BLaER1 treated with 17β-estradiol and CSF1 and Interleukin-3, amounts not matched to agents 10 nM and 100 nM (cell line): Measurements from ENCODE around the gene PGAM1.

Source experiments
- H3K27ac ChIP-seq, 11 experiments: shearing (Covaris generic); formaldehyde crosslinking; 2 replicates each; pipeline ENCODE4 v1.8.1; 2022
- H3K27me3 ChIP-seq, 11 experiments: shearing (Covaris generic); formaldehyde crosslinking; 2 replicates each; pipeline ENCODE4 v1.8.1; 2022
- H3K36me3 ChIP-seq, 11 experiments: shearing (Covaris generic); formaldehyde crosslinking; 2 replicates each; pipeline ENCODE4 v1.8.1; 2022
- H3K4me1 ChIP-seq, 10 experiments: shearing (Covaris generic); formaldehyde crosslinking; 2 replicates each; pipeline ENCODE4 v1.8.1; 2022
- H3K4me2 ChIP-seq, 11 experiments: shearing (Covaris generic); formaldehyde crosslinking; 2 replicates each; pipeline ENCODE4 v1.8.1; 2022
- H3K4me3 ChIP-seq, 10 experiments: shearing (Covaris generic); formaldehyde crosslinking; 2 replicates each; pipeline ENCODE4 v1.8.1; 2022
- H3K9ac ChIP-seq, 11 experiments: shearing (Covaris generic); formaldehyde crosslinking; 2 replicates each; pipeline ENCODE4 v1.8.1; 2022
- H3K9me3 ChIP-seq, 11 experiments: shearing (Covaris generic); formaldehyde crosslinking; replicated peaks in 1 of 11; 2 replicates each; pipeline ENCODE4 v1.8.1; 2022
- H4K20me1 ChIP-seq, 11 experiments: shearing (Covaris generic); formaldehyde crosslinking; 2 replicates each; pipeline ENCODE4 v1.8.1; 2022
- Cebpa-rat ChIP-seq, 11 experiments: shearing (Covaris generic); IDR thresholded peaks; 2 replicates each; pipeline ENCODE4 v1.8.1; 2022

Gene PGAM1

DNA sequence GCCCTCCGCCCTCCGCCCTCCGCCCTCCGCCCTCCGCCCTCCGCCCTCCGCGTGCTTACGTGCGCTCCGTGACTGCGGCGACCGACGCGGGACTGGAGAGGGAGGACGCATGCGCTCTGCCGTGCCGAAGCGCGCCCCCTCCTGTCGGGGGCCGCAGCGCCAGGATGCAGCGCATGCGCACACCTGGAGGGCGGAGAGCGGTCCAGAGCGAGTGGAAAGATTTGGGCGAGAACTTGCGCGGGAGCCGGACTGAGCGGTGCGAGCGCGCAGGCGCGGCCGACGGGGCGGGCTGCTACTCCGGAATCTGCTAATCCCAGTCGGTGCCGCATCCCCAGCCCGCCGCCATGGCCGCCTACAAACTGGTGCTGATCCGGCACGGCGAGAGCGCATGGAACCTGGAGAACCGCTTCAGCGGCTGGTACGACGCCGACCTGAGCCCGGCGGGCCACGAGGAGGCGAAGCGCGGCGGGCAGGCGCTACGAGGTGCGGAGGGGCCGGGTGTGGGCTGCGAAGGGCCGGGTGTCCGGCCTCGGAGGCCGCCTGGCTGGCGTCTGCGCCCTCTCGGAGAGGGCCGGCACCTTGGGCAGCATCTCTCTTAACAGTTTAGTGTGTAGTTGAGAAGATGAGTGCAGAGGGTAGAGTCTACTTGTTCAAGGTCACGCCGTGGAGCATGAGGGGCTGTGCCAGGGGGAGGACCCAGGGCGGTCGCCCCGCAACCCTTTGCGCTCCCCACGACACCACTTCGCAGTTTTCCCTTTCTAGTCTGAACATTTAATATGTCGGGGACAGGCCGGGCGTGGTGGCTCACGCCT, at the start of gene PGAM1:
Gene PGAM1 (plus strand): TSS at position 228 of the 812 bp plus-strand sequence. CDS start 117 bp downstream, at position 345.
- H3K4me3 ChIP-seq = peak within 1 kb of the TSS; percentile 82 to 100 (median 92)
- peaks cover 30 to 45% (median 44%) of the 10 kb centered on the region in 11 experiments for H3K36me3 ChIP-seq

GRCh38 chr10:97376413-97376812, 49.6 kb upstream of the PGAM1 start:
- peak overlapping the region in 9 of 11 experiments; percentile 28 to 83 (median 68); a peak in 16 of 22 replicates for H3K4me2 ChIP-seq
- peak in 8 of 11 experiments; percentile 25 to 74 (median 62); a peak in 12 of 22 replicates for TF ChIP-seq Cebpa-rat (IDR thresholded peaks at IDR 0.05)
- peak overlapping the region in 10 of 11 experiments; percentile 3 to 73 (median 50); a peak in 14 of 22 replicates for H3K9ac ChIP-seq

More for the DNA sequence above, at the start of gene PGAM1:
- H4K20me1 ChIP-seq = peaks cover 28 to 47% (median 42%) of the 10 kb centered on the region in 11 experiments; a peak in 21 of 22 replicates
- H3K27ac ChIP-seq = peak within 1 kb of the TSS; percentile 81 to 96 (median 93)
- H3K4me1 ChIP-seq = peaks cover 43 to 79% (median 71%) of the 10 kb centered on the region in 10 experiments
- peak within 1 kb of the TSS; percentile 89 to 97 (median 94) for H3K9ac ChIP-seq
- H3K4me2 ChIP-seq = peak within 1 kb of the TSS; percentile 87 to 100 (median 98)
- no peaks in the 10 kb centered on the region for H3K27me3 ChIP-seq
- no peak for TF ChIP-seq Cebpa-rat (IDR thresholded peaks at IDR 0.05)
- no peaks in the 10 kb centered on the region; a peak in 1 of 22 replicates for H3K9me3 ChIP-seq

DNA sequence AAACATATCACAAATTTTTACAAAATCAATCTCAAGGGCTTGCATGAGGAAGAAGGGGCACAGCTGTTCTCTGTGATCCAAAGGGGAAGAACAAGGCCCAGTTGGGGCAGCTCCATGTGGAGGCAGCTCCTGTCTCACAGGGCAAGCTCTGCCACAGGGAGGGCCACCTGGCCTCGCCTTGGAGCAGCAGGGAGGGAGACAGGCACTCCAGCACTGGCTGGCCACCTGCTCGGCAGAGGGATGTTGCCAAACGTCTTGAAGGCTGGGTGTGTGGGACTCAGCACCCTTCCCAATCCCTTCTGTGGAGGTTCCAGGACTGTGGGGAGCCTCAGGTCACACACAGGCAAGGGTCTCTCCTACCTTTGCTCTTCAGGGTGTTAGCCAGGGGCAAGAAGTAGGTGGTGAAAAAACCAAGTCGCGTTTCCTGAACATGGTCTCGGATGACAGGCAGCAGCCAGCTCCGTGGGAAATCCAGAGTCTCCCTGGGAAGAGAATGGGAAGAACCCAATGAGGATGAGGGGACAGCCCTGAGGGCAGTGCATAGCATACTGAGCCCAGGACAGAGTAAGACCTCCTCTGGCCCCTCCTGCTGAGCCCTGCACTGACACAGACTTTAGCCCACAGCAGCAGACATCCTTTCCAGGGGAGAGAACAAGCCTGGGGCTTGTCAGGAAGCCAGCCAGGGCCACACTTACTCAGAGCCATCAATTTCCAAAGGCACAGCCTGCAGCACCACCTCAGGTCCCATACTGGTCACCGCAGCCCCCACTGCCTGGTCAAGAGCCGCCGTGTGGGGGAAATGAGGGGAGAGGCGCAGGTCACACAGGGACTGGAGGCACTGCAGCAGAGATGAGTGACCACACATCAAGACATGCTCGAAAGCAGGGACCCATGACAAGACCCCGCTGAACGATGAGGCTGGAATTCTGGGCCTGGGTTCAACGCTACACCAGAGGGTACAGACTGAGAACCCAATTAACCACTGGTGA, 46.8 kb upstream of the PGAM1 start:
- H3K9ac ChIP-seq = peak overlapping the region in 5 of 11 experiments; percentile 27 to 56 (median 41); a peak in 9 of 22 replicates

More at GRCh38 chr10:97376413-97376812, 49.6 kb upstream of the PGAM1 start:
- no peak overlapping the region for H3K4me3 ChIP-seq
- H3K27ac ChIP-seq = peak overlapping the region; percentile 16 to 100 (median 77); a peak in 20 of 22 replicates
- no peaks in the 10 kb centered on the region for H3K9me3 ChIP-seq
- H3K27me3 ChIP-seq = no peaks in the 10 kb centered on the region
- H4K20me1 ChIP-seq = peaks cover 0 to 16% (median 0%) of the 10 kb centered on the region in 11 experiments; a peak in 2 of 22 replicates
- H3K4me1 ChIP-seq = peaks cover 18 to 100% (median 71%) of the 10 kb centered on the region in 10 experiments
- H3K36me3 ChIP-seq = peaks cover 52 to 100% (median 99%) of the 10 kb centered on the region in 11 experiments

DNA sequence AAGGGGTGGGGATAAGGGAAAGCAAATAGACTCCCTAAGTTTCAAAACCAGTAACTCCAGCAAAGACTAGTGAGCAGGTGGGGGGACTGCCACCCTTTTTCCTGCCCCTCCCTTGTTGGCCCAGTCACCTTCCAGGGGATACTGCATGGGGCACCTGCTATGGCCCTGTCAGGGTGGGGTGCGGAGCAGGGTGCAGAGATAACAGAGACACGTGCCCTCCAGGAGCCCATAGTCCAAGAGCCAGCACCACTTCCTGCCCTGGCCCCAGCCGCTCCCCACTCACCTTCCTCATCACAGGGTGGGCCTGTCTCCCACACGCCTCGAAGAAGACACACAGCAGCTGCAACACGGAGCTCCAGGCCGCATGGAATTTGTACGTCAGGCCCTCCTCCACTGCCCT, 45.5 kb upstream of the PGAM1 start:
- Histone ChIP-seq H3K4me2 (peak overlapping the region in 1 of 11 experiments; percentile 47; a peak in 2 of 22 replicates), H4K20me1 (peaks cover 0 to 37% (median 0%) of the 10 kb centered on the region in 11 experiments; a peak in 3 of 22 replicates), H3K4me3 (no peak overlapping the region), H3K27ac (peak overlapping the region in 8 of 11 experiments; percentile 26 to 99 (median 51); a peak in 8 of 22 replicates), H3K9me3 (no peaks in the 10 kb centered on the region), H3K4me1 (peaks cover 0 to 64% (median 31%) of the 10 kb centered on the region in 10 experiments; a peak in 17 of 20 replicates), H3K36me3 (peaks cover 80 to 100% (median 100%) of the 10 kb centered on the region in 11 experiments), H3K9ac (peak overlapping the region in 5 of 11 experiments; percentile 8 to 56 (median 41); a peak in 5 of 22 replicates), H3K27me3 (no peaks in the 10 kb centered on the region)
- no peak for TF ChIP-seq Cebpa-rat (IDR thresholded peaks at IDR 0.05)

More for the DNA sequence above, 46.8 kb upstream of the PGAM1 start:
- H3K27me3 ChIP-seq = no peaks in the 10 kb centered on the region
- TF ChIP-seq Cebpa-rat (IDR thresholded peaks at IDR 0.05) = no peak
- peak overlapping the region in 10 of 11 experiments; percentile 26 to 99 (median 48); a peak in 18 of 22 replicates for H3K27ac ChIP-seq
- peaks cover 0 to 77% (median 43%) of the 10 kb centered on the region in 10 experiments; a peak in 17 of 20 replicates for H3K4me1 ChIP-seq
- H3K4me3 ChIP-seq = no peak overlapping the region
- H4K20me1 ChIP-seq = peaks cover 0 to 32% (median 0%) of the 10 kb centered on the region in 11 experiments; a peak in 3 of 22 replicates
- H3K36me3 ChIP-seq = peaks cover 67 to 100% (median 98%) of the 10 kb centered on the region in 11 experiments
- H3K9me3 ChIP-seq = no peaks in the 10 kb centered on the region
- H3K4me2 ChIP-seq = peak overlapping the region in 5 of 11 experiments; percentile 19 to 47 (median 35); a peak in 6 of 22 replicates

DNA sequence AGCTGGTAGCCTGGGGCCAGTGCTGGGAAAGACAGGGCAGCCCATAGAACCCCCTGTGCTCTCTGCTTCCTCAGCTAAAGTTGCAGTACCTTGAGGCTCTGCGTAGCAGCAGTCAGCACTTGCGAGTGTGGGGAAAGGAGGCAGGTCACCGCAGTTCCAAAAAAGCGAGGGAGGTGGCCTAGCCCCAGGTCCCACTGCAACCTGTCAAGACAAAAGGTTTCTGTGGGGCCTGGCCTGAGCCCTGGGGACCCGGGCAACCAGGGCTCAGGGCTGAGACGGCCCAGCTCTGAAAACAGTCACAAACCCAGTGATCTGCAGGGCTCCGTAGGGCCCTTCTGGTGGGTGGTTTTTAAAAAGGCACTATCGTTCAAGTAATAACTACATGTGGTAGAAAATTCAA, 44.4 kb upstream of the PGAM1 start:
- Histone ChIP-seq H3K9ac (peak overlapping the region in 3 of 11 experiments; percentile 30 to 56 (median 31); a peak in 5 of 22 replicates), H3K4me3 (no peak overlapping the region), H3K27ac (peak overlapping the region in 8 of 11 experiments; percentile 0 to 99 (median 33); a peak in 9 of 22 replicates), H3K27me3 (no peaks in the 10 kb centered on the region), H3K4me1 (peaks cover 0 to 53% (median 20%) of the 10 kb centered on the region in 10 experiments; a peak in 17 of 20 replicates), H3K4me2 (no peak overlapping the region), H3K9me3 (no peaks in the 10 kb centered on the region), H3K36me3 (peaks cover 91 to 100% (median 100%) of the 10 kb centered on the region in 11 experiments), H4K20me1 (peaks cover 0 to 37% (median 0%) of the 10 kb centered on the region in 11 experiments; a peak in 3 of 22 replicates)
- no peak for TF ChIP-seq Cebpa-rat (IDR thresholded peaks at IDR 0.05)

DNA sequence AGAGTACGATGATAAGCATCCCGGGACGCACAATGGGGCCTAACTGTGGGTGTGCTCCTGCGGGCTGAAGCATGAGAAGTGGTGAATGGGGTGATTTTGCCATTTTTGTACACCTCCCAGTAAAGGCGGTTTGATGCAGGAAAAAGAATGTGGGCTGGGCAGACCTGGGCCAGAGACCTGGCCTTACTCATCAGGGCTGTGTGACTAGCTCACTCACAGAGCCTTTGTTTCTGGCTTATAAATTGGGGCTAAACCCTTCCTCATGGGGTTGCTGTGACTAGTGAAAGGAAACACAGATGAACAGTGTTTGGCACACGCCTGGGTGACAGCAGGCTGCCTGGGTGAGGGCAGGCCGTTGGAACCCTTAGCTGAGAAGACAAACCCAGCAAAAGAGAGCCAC, 42.8 kb upstream of the PGAM1 start:
- Histone ChIP-seq H3K4me2 (no peak overlapping the region), H3K27me3 (no peaks in the 10 kb centered on the region), H3K9me3 (no peaks in the 10 kb centered on the region), H3K9ac (peak overlapping the region in 4 of 11 experiments; percentile 16 to 38 (median 24); a peak in 4 of 22 replicates), H3K27ac (peak overlapping the region in 6 of 11 experiments; percentile 7 to 54 (median 26); a peak in 7 of 22 replicates), H4K20me1 (peaks cover 0 to 39% (median 0%) of the 10 kb centered on the region in 11 experiments; a peak in 3 of 22 replicates), H3K4me1 (peaks cover 0 to 41% (median 7%) of the 10 kb centered on the region in 10 experiments; a peak in 9 of 20 replicates), H3K4me3 (no peak overlapping the region), H3K36me3 (peaks cover 96 to 100% (median 100%) of the 10 kb centered on the region in 11 experiments)
- TF ChIP-seq Cebpa-rat (IDR thresholded peaks at IDR 0.05) = no peak

GRCh38 chr10:97384156-97384555, 41.8 kb upstream of the PGAM1 start:
- H3K9ac ChIP-seq = peak overlapping the region in 3 of 11 experiments; percentile 24 to 38 (median 30); a peak in 5 of 22 replicates
- H3K27ac ChIP-seq = peak overlapping the region in 4 of 11 experiments; percentile 16 to 54 (median 38); a peak in 6 of 22 replicates
- H3K4me2 ChIP-seq = no peak overlapping the region
- H4K20me1 ChIP-seq = peaks cover 0 to 48% (median 0%) of the 10 kb centered on the region in 11 experiments; a peak in 3 of 22 replicates
- no peak for TF ChIP-seq Cebpa-rat (IDR thresholded peaks at IDR 0.05)
- no peaks in the 10 kb centered on the region for H3K27me3 ChIP-seq
- H3K4me1 ChIP-seq = peaks cover 0 to 35% (median 5%) of the 10 kb centered on the region in 10 experiments; a peak in 9 of 20 replicates
- H3K9me3 ChIP-seq = no peaks in the 10 kb centered on the region
- peaks cover 96 to 100% (median 100%) of the 10 kb centered on the region in 11 experiments for H3K36me3 ChIP-seq
- no peak overlapping the region for H3K4me3 ChIP-seq
